GM21723 (cell line): Measurements from ENCODE around the gene POLR2H.

Experiments used
- ATAC-seq: cut with Tn5 transposase; IDR thresholded peaks from one replicate; pipeline ENCODE4 v1.9.1; 2021; ENCODE audit warnings: mild to moderate bottlenecking, moderate library complexity; ENCODE audit not compliant: unreplicated experiment

Gene POLR2H

DNA sequence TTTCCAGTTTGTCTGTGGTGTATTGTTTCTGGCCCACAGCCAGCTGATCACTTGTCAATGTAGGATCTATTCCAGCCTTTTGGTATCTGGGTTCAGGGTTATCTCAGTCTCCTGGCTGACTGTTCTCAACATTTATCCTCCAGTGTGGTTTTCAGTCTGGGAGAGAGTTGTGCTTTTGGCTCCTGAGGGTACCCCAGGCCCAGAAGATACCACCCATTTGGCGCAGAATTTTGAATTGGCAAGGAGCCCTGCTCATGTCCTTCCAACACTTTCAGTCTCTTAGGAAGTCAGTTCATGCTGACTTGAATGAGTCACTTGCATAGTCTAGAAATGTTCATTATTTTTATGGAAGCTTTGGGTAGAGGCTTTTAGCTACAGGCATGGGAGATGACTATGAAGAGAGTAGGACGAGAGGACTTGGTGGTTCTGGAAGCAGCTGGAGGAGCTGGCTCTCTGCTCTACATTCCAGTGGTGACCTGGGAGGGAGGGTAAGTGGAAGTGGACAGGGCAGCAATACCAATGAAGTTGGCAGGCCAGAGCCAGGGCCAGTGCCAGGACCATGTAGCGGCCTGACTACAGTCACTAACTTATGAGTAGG lies 7.2 kb downstream of the POLR2H start:
- no peak for ATAC-seq

DNA sequence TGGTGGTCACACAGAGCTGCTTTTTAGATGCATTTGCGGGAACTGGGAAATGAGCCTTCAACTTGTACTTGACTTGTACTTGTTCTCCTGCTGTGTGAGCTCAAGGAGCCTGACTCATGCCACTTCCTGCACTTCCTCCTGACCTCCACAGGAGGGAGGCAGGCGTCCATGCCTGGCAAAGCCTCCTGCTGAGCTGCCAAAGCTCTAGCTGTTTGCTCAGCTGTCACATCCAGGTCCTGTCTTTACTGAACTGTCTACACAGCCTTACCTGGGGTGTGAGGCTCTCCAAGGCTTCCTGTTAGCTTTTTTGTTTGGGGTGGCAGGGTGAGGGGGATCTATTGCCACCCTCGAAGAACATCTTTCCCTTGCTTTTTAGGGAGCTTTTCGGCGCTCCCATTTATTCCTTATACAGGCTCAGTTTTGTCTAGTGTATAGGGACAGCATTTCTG lies 10.1 kb downstream of the POLR2H start:
- ATAC-seq: peak; percentile 78

DNA sequence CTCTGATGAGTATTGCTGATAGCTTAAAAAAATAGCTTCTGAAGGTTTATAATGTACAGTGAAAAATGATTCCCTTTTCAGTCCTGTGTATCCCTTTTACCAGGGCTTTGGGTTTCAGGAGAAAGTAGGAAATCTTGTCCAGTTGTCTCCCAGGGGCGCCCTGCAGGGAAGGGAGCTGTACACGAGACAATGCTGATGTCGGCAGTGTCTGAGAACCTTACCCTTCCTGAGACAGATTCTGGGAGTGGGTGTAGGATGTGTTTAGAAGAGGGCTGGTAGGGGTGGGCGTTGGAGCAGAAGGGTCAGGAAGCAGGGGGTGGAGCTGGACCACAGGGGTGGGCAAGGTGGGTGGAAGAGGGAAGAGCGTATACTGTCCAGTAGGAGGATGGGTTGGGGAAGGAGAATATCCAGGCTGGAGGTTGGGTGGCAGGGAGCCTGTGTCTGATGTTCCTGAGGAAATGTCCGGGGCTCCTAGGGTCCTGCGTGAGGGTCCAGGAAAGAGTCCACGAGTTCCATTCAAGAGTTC lies 10.8 kb downstream of the POLR2H start:
- no peak for ATAC-seq

DNA sequence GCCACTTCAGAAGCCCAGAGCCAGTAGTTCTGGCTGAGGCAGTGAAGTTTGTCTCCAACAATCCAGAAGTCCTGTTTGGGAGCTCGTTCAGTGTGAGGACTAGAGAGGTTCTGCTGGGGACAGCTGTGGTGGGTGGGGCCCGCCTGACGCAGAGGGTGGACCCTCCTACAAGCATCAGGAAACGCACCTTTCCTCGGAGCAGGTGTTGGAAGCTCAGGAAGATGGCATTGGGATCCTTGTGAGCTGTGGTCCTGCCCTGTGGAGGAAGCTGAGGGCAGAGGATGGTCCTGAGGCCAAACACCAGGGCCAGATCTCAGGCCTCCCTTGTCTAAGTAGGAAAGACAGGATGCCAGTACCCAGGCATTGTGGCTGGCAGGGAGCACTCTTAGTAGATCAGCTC lies 11.4 kb downstream of the POLR2H start:
- ATAC-seq: no peak

DNA sequence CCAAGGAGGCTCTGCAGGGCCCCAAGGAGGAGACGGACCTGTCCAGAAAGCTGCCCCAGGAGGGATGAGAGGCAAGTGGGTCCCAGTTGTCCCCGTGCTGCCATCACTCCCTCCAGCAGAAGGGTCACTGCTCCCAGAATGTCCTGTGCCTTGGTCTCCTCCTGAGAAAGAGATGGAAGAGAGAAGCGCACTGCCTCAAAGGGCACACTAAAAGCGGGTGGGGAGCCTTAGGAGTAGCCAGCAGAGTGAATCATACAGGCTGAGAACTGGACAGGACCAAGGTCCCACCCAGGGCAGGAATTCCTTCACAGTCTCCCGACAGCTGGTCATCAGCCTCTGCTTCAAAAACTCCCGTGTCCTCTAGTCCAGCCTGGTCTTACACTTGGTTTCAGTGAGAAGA lies 11.9 kb downstream of the POLR2H start:
- no peak for ATAC-seq

DNA sequence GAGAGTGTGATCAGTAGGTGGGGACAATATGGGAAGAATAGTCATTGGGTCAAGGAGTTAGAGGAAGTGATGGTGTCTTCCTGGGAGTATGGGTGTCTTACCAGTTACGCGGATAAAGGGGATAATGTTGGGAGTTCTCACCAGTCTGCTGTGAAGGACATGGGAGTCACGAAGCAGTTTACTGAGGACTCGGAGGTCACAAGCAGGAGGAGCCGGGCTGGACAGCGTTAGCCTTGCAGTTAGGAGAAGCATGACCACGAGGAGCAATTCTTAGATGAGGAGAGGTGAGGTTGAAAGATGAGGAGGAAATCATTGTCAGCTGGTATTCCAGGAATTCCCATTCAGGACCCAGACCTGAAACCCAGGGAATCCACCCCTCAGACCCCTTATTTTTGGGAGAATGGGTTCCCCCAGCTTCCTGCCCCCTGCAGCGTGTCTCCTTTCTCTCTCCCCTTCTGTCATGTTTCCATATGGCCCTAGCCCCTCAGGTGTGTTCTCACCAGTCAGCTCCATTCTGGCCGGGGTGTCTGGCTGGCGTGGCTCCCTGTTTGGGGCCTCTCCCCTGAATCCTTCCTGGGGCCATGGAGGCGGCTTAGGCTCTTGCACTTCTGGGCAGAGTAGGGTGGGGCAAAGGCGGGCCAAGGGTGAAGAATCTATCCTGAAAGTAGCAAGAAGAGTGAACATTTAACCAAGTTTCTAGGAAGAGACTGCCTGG lies 14.4 kb downstream of the POLR2H start:
- ATAC-seq: no peak

DNA sequence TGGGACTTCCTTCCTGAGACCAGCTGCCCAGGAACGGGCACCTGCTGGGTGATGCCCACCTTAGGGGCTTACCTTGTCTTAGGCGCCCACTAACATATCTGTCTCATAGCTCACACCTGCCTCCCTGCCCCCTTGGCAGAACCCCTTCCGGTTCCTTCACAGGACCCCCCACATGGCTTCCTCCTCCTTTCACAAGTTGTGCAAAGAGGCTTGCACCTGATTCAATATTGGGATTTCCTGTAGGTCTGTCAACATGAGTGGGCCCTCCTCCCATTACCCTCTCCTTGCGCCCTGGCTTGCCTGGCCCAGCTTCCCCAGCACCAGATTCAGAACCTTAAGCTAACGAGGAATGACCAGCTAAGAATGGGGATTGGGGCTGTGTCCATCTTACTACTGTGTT lies 15.9 kb downstream of the POLR2H start:
- no peak for ATAC-seq

DNA sequence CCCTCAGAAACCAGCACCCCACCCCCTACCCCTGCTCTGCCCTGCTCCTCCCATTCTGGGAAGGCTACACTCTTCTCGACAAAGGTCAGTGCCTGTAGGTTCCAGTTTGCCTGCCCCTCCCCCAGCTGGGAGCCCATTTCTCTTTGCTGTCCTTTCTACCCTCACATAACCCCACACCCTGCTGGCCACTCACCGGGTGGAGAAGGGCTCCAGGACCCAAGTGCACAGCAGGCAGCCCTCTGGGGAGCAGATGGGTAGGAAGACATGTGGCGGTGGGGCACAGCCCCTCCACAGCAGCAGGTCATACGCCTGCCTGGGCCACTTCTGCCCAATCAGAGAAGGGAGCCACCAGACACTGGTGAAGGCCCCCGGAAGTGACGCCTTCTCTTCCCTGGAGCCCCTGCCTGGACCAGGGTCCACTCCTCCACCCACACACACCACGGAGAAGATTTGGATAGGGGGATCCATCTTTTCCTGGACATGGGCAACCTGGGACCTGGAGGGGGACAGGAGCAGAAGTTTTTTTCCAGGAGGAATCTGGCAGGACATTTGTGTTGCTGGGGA lies 16.5 kb downstream of the POLR2H start, which contains the start of gene THPO:
Gene THPO (minus strand): TSS at position 326 of the 564 bp plus-strand sequence. CDS start 1,948 bp downstream, outside the sequence.
- ATAC-seq: no peak

DNA sequence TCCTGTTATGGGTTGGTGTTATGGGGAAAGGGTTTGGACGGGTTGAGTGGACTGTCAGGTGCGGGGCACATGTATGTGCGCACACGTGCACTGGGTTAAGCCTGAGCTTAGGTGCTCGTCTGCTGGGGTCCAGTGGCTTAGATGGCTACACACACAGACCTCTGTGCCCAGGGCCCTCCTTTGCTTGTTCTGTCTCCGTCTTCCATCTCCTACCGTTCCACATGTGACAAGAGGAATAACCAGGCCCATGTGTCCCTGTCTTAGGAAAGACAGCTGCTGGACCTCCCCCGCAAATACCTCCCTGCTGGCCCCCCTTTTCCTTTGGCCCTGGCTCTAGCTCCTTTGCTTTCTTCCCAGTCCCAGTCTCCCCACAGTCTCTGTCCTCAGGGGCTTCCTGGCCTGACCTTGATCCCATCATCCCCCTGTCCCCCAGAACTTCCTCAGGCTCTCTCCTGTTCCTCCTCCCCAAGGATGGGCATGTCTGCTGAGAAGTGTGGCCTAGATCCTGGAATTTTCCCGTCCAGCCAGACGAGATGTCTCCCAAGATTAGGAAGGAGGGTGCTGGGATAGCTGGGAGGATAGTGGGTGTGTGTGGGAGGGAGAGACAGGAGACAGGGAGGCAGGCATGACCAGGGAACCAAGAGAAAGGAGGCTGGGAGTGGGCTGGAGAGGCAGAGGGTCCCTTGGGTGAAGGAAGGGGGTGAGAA lies 17.3 kb downstream of the POLR2H start:
- ATAC-seq: no peak

DNA sequence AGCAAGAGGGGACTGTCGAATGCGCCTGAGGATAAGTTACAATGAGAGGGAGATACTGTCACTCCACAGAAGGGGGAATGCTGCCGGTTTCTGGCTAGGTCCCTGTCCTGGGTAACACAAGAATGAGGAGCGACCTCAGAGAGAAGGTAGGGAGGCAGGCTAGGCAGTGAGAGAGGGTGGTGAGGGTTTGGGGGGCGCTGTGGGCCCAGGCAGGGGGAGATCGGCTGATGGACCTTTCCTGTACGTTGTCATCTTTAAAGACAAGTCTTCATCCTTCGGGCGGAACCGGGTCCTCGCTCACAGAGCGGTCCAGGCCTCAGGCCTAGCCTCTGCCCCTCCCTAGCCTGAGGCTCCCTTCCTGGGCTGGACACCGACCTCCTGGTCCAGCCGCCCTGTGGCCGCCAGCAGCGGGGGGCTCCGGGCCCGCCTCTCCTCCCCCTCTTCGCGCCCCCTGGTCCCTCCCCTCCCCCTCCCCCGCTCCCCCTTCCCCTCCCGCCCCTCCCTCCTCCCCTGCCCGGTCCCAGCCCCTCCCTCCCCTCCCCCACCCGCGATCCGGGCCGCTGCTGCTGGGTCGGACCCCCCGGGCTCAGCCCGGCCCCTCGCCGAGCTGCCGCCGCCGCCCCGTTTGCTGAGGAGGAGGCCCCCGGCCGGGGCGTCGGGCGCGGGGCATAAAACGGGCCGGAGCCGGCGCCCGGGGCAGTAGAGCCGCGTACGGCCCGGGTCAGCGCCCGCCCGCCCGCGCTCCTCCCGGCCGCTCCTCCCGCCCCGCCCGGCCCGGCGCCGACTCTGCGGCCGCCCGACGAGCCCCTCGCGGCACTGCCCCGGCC lies 18.1 kb downstream of the POLR2H start, which contains the start of gene CHRD:
Gene CHRD (plus strand): TSS at position 697 of the 827 bp plus-strand sequence. CDS start 265 bp downstream, outside the sequence.
- no peak for ATAC-seq

DNA sequence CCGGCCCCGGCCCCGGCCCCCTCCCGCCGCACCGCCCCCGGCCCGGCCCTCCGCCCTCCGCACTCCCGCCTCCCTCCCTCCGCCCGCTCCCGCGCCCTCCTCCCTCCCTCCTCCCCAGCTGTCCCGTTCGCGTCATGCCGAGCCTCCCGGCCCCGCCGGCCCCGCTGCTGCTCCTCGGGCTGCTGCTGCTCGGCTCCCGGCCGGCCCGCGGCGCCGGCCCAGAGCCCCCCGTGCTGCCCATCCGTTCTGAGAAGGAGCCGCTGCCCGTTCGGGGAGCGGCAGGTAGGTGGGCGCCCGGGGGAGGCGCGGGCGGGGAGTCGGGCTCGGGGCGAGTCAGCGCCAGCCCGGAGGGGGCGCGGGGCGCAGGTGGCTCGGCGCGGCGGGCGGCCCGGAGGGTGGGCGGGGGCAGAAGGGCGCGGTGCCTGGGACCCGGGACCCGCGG lies 18.7 kb downstream of the POLR2H start:
- ATAC-seq: no peak

DNA sequence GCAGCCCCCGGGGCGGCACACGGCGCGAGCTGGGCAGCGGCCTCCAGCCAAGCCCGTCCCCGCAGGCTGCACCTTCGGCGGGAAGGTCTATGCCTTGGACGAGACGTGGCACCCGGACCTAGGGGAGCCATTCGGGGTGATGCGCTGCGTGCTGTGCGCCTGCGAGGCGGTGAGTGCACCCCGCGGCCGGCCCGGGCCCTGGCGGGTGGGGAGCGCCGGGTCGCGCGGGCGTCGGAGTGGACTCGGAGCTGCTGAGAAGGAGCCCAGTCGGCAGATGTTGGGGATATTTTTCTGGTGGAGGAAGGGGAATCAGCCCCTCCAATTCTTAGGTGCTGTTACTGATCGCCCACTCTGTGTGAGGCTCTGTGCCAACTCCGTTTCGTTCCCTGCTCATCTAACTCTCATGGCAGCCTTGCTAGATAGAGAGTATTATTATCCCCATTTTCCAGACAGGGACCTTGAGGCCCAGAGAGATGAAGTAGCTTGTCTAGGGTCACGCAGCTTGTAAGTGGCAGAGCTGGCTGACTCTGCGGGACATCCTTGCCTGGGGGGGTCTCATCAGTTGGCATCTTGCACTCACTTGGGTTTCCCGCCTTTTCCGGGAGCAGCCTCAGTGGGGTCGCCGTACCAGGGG lies 19.2 kb downstream of the POLR2H start:
- no peak for ATAC-seq

DNA sequence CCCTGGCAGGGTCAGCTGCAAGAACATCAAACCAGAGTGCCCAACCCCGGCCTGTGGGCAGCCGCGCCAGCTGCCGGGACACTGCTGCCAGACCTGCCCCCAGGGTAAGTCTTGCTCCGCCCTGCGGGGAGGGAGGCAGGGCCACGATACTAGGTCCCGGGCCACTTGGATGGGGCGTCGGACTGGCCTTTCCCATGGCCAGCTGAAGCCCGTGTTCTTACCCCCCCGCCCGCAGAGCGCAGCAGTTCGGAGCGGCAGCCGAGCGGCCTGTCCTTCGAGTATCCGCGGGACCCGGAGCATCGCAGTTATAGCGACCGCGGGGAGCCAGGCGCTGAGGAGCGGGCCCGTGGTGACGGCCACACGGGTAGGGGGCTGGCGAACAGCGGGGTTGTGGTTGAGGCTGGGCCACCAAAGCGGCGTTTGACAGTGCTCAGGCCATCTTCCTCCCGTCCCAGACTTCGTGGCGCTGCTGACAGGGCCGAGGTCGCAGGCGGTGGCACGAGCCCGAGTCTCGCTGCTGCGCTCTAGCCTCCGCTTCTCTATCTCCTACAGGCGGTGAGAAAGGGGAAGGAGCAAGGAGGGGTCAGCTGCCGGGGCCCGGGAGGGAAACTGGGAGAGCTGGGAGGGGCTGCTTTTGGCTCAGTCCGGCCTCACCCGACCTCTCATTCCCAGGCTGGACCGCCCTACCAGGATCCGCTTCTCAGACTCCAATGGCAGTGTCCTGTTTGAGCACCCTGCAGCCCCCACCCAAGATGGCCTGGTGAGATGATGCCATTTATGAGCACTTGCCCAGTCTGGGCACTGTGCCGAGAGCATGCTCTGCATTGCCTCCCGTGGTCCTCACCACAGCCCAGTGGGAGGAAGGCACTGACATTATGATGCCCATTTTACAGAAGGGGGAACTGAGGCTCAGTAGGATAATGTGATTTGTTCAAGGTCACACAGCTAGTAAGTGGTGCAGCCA lies 20.0 kb downstream of the POLR2H start:
- no peak for ATAC-seq

DNA sequence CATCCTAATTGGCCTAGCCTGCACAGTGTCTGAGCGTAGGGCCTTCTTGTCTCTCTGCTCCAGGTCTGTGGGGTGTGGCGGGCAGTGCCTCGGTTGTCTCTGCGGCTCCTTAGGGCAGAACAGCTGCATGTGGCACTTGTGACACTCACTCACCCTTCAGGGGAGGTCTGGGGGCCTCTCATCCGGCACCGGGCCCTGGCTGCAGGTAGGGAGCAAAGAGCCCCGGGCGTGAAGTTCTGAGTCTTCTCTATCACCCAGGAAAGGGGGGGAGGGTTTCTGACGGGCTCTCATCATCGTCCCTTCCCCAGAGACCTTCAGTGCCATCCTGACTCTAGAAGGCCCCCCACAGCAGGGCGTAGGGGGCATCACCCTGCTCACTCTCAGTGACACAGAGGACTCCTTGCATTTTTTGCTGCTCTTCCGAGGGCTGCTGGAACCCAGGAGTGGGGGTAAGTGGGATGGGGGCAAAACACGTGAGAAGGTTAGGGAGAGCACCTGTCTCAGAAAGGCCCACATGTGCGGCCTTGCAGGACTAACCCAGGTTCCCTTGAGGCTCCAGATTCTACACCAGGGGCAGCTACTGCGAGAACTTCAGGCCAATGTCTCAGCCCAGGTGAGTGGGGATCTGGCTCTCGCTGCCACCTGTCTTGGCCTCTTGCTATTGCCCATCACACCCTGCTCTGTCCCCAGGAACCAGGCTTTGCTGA lies 21.0 kb downstream of the POLR2H start:
- ATAC-seq: no peak

DNA sequence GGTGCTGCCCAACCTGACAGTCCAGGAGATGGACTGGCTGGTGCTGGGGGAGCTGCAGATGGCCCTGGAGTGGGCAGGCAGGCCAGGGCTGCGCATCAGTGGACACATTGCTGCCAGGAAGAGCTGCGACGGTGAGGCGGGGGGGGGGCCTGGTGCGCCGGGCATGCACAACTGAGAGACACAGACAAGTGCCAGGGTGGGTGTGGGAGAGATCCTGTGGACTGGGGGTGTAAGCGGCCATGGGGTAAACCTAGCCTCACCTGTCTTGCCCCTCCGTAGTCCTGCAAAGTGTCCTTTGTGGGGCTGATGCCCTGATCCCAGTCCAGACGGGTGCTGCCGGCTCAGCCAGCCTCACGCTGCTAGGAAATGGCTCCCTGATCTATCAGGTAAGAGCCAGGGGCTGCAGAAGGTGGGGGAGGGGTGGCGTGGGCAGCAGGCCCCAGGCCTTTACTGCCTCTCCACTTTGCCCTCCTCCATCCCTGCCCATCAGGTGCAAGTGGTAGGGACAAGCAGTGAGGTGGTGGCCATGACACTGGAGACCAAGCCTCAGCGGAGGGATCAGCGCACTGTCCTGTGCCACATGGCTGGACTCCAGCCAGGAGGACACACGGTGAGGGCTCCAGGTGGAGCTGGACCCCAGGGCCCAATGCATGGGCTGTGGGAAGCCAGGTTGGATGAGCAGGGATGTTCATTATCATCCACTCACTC lies 21.7 kb downstream of the POLR2H start:
- ATAC-seq: no peak

DNA sequence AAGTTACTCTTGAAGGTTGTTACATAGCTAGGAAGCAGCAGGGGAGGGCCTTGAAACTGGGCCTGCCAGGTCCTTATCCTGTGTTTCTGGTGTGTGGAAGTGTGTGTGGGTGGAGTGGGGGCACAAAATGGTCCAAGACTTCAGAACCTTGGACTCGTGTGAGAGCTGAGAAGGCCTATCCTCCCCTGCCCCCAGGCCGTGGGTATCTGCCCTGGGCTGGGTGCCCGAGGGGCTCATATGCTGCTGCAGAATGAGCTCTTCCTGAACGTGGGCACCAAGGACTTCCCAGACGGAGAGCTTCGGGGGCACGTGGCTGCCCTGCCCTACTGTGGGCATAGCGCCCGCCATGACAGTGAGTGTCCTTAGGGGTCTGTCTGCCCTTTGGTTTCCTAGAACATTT lies 22.8 kb downstream of the POLR2H start:
- no peak for ATAC-seq

DNA sequence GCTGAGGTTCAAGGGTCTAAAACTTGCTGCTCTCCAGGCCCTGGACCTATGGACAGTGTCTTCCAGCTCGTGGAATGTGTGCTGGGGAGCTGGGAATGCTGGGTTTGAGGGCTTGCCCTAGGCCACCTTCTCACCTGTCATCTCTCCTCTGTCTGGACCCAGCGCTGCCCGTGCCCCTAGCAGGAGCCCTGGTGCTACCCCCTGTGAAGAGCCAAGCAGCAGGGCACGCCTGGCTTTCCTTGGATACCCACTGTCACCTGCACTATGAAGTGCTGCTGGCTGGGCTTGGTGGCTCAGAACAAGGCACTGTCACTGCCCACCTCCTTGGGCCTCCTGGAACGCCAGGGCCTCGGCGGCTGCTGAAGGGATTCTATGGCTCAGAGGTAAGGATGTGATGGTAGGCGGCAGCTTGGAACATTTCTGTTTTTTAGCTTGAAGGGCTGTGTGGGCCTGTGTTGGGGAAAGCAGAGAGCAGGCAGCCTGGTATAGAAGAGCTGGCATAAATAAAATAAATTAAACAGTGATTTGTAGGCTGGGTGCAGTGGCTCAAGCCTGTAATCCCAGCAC lies 23.4 kb downstream of the POLR2H start:
- no peak for ATAC-seq
